CD14-positive monocyte (primary cell): ENCODE results near the gene ARHGAP9. TPM values are rescaled to one million over a fixed set of nuclear protein-coding genes. Genes with fewer than 3 reads are reported as not detected.

Experiments used
- DNase-seq, 3 donors: peaks; one replicate each; pipeline ENCODE4 v3.0.0-alpha.2; 2011 to 2022
- H2AFZ ChIP-seq: 2 replicates; pipeline ENCODE4 v1.6.0; 2012; ENCODE audit warnings: mild to moderate bottlenecking, low read depth, low read length, inconsistent platforms; ENCODE audit not compliant: insufficient read depth, poor library complexity, severe bottlenecking
- H3K27ac ChIP-seq, 2 donors: 1 replicate in 1 of 2; 2 replicates in 1 of 2; pipeline ENCODE4 v1.5.1; 2012 to 2013; ENCODE audit warnings: low read length in 2 of 2, control low read depth in 1 of 2, inconsistent platforms in 1 of 2, low read depth in 1 of 2, mild to moderate bottlenecking in 1 of 2
- H3K27me3 ChIP-seq, 2 donors: one replicate each; pipeline versions ENCODE4 v1.6.0 to v1.6.1; 2011 to 2013; ENCODE audit warnings: low read length in 2 of 2; ENCODE audit not compliant: control insufficient read depth in 2 of 2, insufficient read depth in 2 of 2
- H3K36me3 ChIP-seq, 2 donors: replicated peaks in 1 of 2; 1 replicate in 1 of 2; 2 replicates in 1 of 2; pipeline versions ENCODE4 v1.5.1 to v1.6.1; 2012 to 2013; ENCODE audit warnings: low read length in 2 of 2, control low read depth in 1 of 2, inconsistent platforms in 1 of 2, mild to moderate bottlenecking in 1 of 2; ENCODE audit not compliant: insufficient read depth in 2 of 2, control insufficient read depth in 1 of 2
- H3K4me1 ChIP-seq, 2 donors: 1 replicate in 1 of 2; 2 replicates in 1 of 2; pipeline versions ENCODE4 v1.5.1 to v1.6.1; 2012 to 2013; ENCODE audit warnings: low read length in 2 of 2, control low read depth in 1 of 2, inconsistent platforms in 1 of 2, mild to moderate bottlenecking in 1 of 2, moderate library complexity in 1 of 2; ENCODE audit not compliant: insufficient read depth in 2 of 2, control insufficient read depth in 1 of 2
- H3K4me2 ChIP-seq: replicated peaks from 2 replicates; pipeline ENCODE3; 2012; ENCODE audit warnings: low read length, moderate library complexity, mild to moderate bottlenecking; ENCODE audit not compliant: poor library complexity, severe bottlenecking; ENCODE audit errors: extremely low read depth
- H3K4me3 ChIP-seq, 3 experiments: fragments of 200-600 bp in 1 of 3; sonication (generic) in 1 of 3; replicated peaks in 1 of 3; 1 replicate in 2 of 3; 2 replicates in 1 of 3; pipeline ENCODE4 v1.5.1; 2011 to 2013; ENCODE audit warnings: low read length in 3 of 3, mild to moderate bottlenecking in 3 of 3, control low read depth in 2 of 3, low read depth in 2 of 3, inconsistent platforms in 1 of 3, moderate library complexity in 1 of 3
- H3K79me2 ChIP-seq: 2 replicates; pipeline ENCODE4 v1.6.0; 2012; ENCODE audit warnings: mild to moderate bottlenecking, control low read depth, inconsistent platforms, low read length, moderate library complexity; ENCODE audit not compliant: insufficient read depth
- H3K9ac ChIP-seq: 2 replicates; pipeline ENCODE4 v1.6.0; 2017; ENCODE audit warnings: low read length, mild to moderate bottlenecking; ENCODE audit not compliant: insufficient read depth, poor library complexity, severe bottlenecking
- H3K9me3 ChIP-seq, 2 donors: replicated peaks in 1 of 2; 1 replicate in 1 of 2; 2 replicates in 1 of 2; pipeline versions ENCODE4 v1.5.1 to v1.6.1; 2012 to 2013; ENCODE audit warnings: low read length in 2 of 2, control low read depth in 1 of 2; ENCODE audit not compliant: control insufficient read depth in 1 of 2, insufficient read depth in 1 of 2
- H4K20me1 ChIP-seq: 2 replicates; pipeline ENCODE4 v1.6.0; 2012; ENCODE audit warnings: mild to moderate bottlenecking, low read length, control low read depth, moderate library complexity; ENCODE audit not compliant: insufficient read depth
- H3K27ac Mint-ChIP-seq, 7 donors: one replicate each; pipeline ENCODE4 v1.8.0; 2020; ENCODE audit warnings: mild to moderate bottlenecking in 7 of 7, mixed read lengths in 7 of 7, moderate library complexity in 6 of 7, inconsistent platforms in 2 of 7
- H3K27me3 Mint-ChIP-seq, 3 donors: one replicate each; pipeline ENCODE4 v1.8.0; 2021 to 2022; ENCODE audit warnings: low read depth in 3 of 3, mild to moderate bottlenecking in 3 of 3, mixed read lengths in 3 of 3, moderate library complexity in 3 of 3, inconsistent platforms in 1 of 3
- H3K36me3 Mint-ChIP-seq, 2 donors: one replicate each; pipeline ENCODE4 v1.8.0; 2020; ENCODE audit warnings: mixed read lengths in 2 of 2, inconsistent platforms in 1 of 2, mild to moderate bottlenecking in 1 of 2
- H3K4me1 Mint-ChIP-seq: one replicate; pipeline ENCODE4 v1.8.0; 2020; ENCODE audit warnings: mild to moderate bottlenecking, mixed read lengths
- H3K4me3 Mint-ChIP-seq, 2 donors: one replicate each; pipeline ENCODE4 v1.8.0; 2020; ENCODE audit warnings: mild to moderate bottlenecking in 2 of 2, mixed read lengths in 2 of 2, moderate library complexity in 1 of 2
- H3K9me3 Mint-ChIP-seq, 7 donors: one replicate each; pipeline ENCODE4 v1.8.0; 2020 to 2022; ENCODE audit warnings: mixed read lengths in 7 of 7, mild to moderate bottlenecking in 6 of 7, moderate library complexity in 6 of 7, inconsistent platforms in 2 of 7
- CTCF ChIP-seq: fragments of 200-600 bp; IDR thresholded peaks from one replicate; pipeline ENCODE4 v1.8.0; 2022; ENCODE audit warnings: antibody characterized with exemption, mild to moderate bottlenecking
- WGBS: methylation state at CpG from one replicate; pipeline ENCODE4 v1.1.5; 2013; ENCODE audit warnings: missing lambda C conversion rate; ENCODE audit not compliant: insufficient coverage; 5-methylcytosine and 5-hydroxymethylcytosine counted together
- intact Hi-C, 2 donors: fragments of 100-400 bp; cut with micrococcal nuclease; formaldehyde crosslinking; loops; one replicate each; pipeline versions ENCODE4 v1.15.0 to v1.15.1; 2023
- polyA plus RNA-seq, 3 donors: library from polyadenylated mRNA; depleted of rRNA in 1 of 3; unstranded in 2 of 3; stranded (reverse) in 1 of 3; fragments of 300-500 nt in 2 of 3; fragments of >200 nt in 1 of 3; fragmentation: Illumina TruSeq in 2 of 3; gene quantifications; 1 replicate in 2 of 3; 2 replicates in 1 of 3; pipeline ENCODE4 v1.2.3, GENCODE V29; 2012 to 2021

Gene ARHGAP9
- polyA plus RNA-seq, 3 donors: 211 to 581 (median 213) TPM

GRCh38 chr12:57476162-57476992 is 3.3 kb downstream of the ARHGAP9 start:
- peaks cover 55 to 79% of the 10 kb centered on the region in 2 donors for H3K4me1 ChIP-seq
- peak overlapping the region; percentile 83 for H3K9ac ChIP-seq
- H3K27ac ChIP-seq: peak overlapping the region; percentile 62 to 83
- H3K27me3 ChIP-seq: no peaks in the 10 kb centered on the region
- intact Hi-C loops: loop anchor here (5.0 to 10.0 kb wide), 4 partner anchors 46 to 148 kb away; partner anchors contain the start of genes DCTN2 (in 2 of the 2), DDIT3 (in 1 of the 2) and MBD6 (in 1 of the 2)
- peaks cover 85% of the 10 kb centered on the region for H3K79me2 ChIP-seq
- Mint-ChIP-seq H3K4me3 (peak overlapping the region; percentile 97 to 99), H3K9me3 (peaks cover 0 to 1% (median 0%) of the 10 kb centered on the region in 7 donors), H3K36me3 (peaks cover 37 to 50% of the 10 kb centered on the region in 2 donors), H3K27me3 (peaks cover 0 to 2% (median 0%) of the 10 kb centered on the region in 3 donors), H3K4me1 (peaks cover 74% of the 10 kb centered on the region), H3K27ac (peak overlapping the region; percentile 86 to 97 (median 96))
- H3K4me2 ChIP-seq: peak overlapping the region; percentile 89
- DNase-seq: peak in 2 of 3 donors; percentile 34 to 44
- peak overlapping the region; percentile 72 for H2AFZ ChIP-seq
- no peaks in the 10 kb centered on the region for H3K9me3 ChIP-seq
- H3K4me3 ChIP-seq: peak overlapping the region; percentile 79 to 100 (median 86)
- H3K36me3 ChIP-seq: peaks cover 35 to 42% of the 10 kb centered on the region in 2 donors
- H4K20me1 ChIP-seq: peaks cover 52% of the 10 kb centered on the region
- 0% methylated on average over 12 of the region's 29 CpGs for WGBS
- TF ChIP-seq CTCF: peak; percentile 90

GRCh38 chr12:57475271-57476161 is 4.2 kb downstream of the ARHGAP9 start:
- H3K79me2 ChIP-seq: peaks cover 81% of the 10 kb centered on the region
- intact Hi-C loops: loop anchor here (5.0 to 10.0 kb wide), 4 partner anchors 47 to 149 kb away; partner anchors contain the start of genes DCTN2 (in 2 of the 2), DDIT3 (in 1 of the 2) and MBD6 (in 1 of the 2)
- H3K9ac ChIP-seq: peak overlapping the region; percentile 83
- H3K9me3 Mint-ChIP-seq: peaks cover 0 to 1% (median 0%) of the 10 kb centered on the region in 7 donors
- no peak for DNase-seq
- 53% methylated on average over 70 of the region's 84 CpGs for WGBS
- peak overlapping the region; percentile 72 for H2AFZ ChIP-seq
- H3K4me3 ChIP-seq: peak overlapping the region; percentile 79 to 100 (median 86)
- peaks cover 61 to 86% of the 10 kb centered on the region in 2 donors for H3K4me1 ChIP-seq
- H3K9me3 ChIP-seq: no peaks in the 10 kb centered on the region
- peak overlapping the region; percentile 97 to 99 for H3K4me3 Mint-ChIP-seq
- H3K27ac ChIP-seq: peak overlapping the region in 1 of 2 donors; percentile 83
- H4K20me1 ChIP-seq: peaks cover 61% of the 10 kb centered on the region
- no peak for TF ChIP-seq CTCF
- peaks cover 37 to 56% of the 10 kb centered on the region in 2 donors for H3K36me3 Mint-ChIP-seq
- H3K36me3 ChIP-seq: peaks cover 44 to 51% of the 10 kb centered on the region in 2 donors
- peaks cover 0 to 2% (median 1%) of the 10 kb centered on the region in 3 donors for H3K27me3 Mint-ChIP-seq
- peaks cover 74% of the 10 kb centered on the region for H3K4me1 Mint-ChIP-seq
- peak overlapping the region in 4 of 7 donors; percentile 24 to 96 (median 56) for H3K27ac Mint-ChIP-seq
- no peaks in the 10 kb centered on the region for H3K27me3 ChIP-seq
- H3K4me2 ChIP-seq: peak overlapping the region; percentile 89
